Endothelial cell of umbilical vein (primary cell): ENCODE results near the gene GNPDA1. TPM values are rescaled to one million over a fixed set of nuclear protein-coding genes. Genes with fewer than 3 reads are reported as not detected.

Source experiments
- BruUV-seq: library from RNA; stranded (reverse); fragments of 400-500 nt; replicated peaks from 2 replicates; lab custom pipeline; 2021; lab: Mats Ljungman, UMichigan
- CTCF ChIA-PET: fragments of 300-600, 350-600 bp; sonication (Branson Sonifier 250); formaldehyde crosslinking; loops from one replicate; lab custom pipeline; 2021; ENCODE audit warnings: antibody characterized with exemption, inconsistent platforms; lab: Charles Lee
- POLR2A ChIA-PET: fragments of 300-600, 350-600 bp; sonication (Branson Sonifier 250); formaldehyde crosslinking; loops from one replicate; lab custom pipeline; 2021; ENCODE audit warnings: antibody characterized with exemption, inconsistent platforms; lab: Charles Lee
- DNase-seq: peaks from one replicate; pipeline ENCODE4 v3.0.0-alpha.2; 2011; ENCODE audit warnings: low read depth, low spot score
- FAIRE-seq: peaks from 2 replicates; lab custom pipeline; 2011; peaks lifted over from hg19 to GRCh38; lab: Jason Lieb, UNC
- H2AFZ ChIP-seq: 2 replicates; pipeline ENCODE4 v1.6.0; 2012; ENCODE audit warnings: low read depth, low read length, control low read depth, inconsistent platforms
- H3K27ac ChIP-seq: 2 replicates; pipeline ENCODE4 v1.5.1; 2011; ENCODE audit warnings: low read depth, mild to moderate bottlenecking, control low read depth, low read length, moderate library complexity; ENCODE audit not compliant: insufficient read depth
- H3K27me3 ChIP-seq, 2 experiments: 2 replicates each; pipeline versions ENCODE4 v1.6.0 to v1.6.1; 2011; ENCODE audit warnings: low read length in 2 of 2, mixed read lengths in 1 of 2; ENCODE audit not compliant: control insufficient read depth in 2 of 2, insufficient read depth in 2 of 2
- H3K36me3 ChIP-seq, 2 experiments: 2 replicates in 1 of 2; 3 replicates in 1 of 2; pipeline ENCODE4 v1.5.1; 2011; ENCODE audit warnings: low read length in 2 of 2, mild to moderate bottlenecking in 1 of 2, moderate library complexity in 1 of 2; ENCODE audit not compliant: control insufficient read depth in 2 of 2, insufficient read depth in 2 of 2; ENCODE audit errors: extremely low read depth in 1 of 2
- H3K4me1 ChIP-seq: 3 replicates; pipeline ENCODE4 v1.5.1; 2011; ENCODE audit warnings: mild to moderate bottlenecking, low read length; ENCODE audit not compliant: control insufficient read depth, insufficient read depth; ENCODE audit errors: extremely low read depth
- H3K4me2 ChIP-seq: 2 replicates; pipeline ENCODE4 v1.6.1; 2011; ENCODE audit warnings: low read length, control low read depth, mixed read lengths; ENCODE audit not compliant: insufficient read depth
- H3K4me3 ChIP-seq, 3 experiments: fragments of 200-600 bp in 1 of 3; sonication (generic), shearing (Covaris generic) in 1 of 3; replicated peaks in 1 of 3; 2 replicates each; pipeline ENCODE4 v1.5.1; 2011 to 2016; ENCODE audit warnings: control low read depth in 3 of 3, low read length in 3 of 3, mild to moderate bottlenecking in 2 of 3, inconsistent platforms in 1 of 3, low read depth in 1 of 3, moderate library complexity in 1 of 3; ENCODE audit not compliant: insufficient read depth in 1 of 3
- H3K79me2 ChIP-seq: 2 replicates; pipeline ENCODE4 v1.6.0; 2012; ENCODE audit warnings: low read length, inconsistent platforms; ENCODE audit not compliant: control insufficient read depth, insufficient read depth
- H3K9ac ChIP-seq: replicated peaks from 2 replicates; pipeline ENCODE3; 2011; ENCODE audit warnings: low read length, control low read depth; ENCODE audit not compliant: insufficient read depth; ENCODE audit errors: extremely low read depth
- H3K9me1 ChIP-seq: replicated peaks from 3 replicates; pipeline ENCODE4 v1.6.0; 2011; ENCODE audit warnings: mild to moderate bottlenecking, low read length; ENCODE audit not compliant: control insufficient read depth, insufficient read depth; ENCODE audit errors: extremely low read depth
- H3K9me3 ChIP-seq: replicated peaks from 2 replicates; pipeline ENCODE4 v1.5.1; 2012; ENCODE audit warnings: low read length, inconsistent platforms; ENCODE audit not compliant: control insufficient read depth, insufficient read depth
- H4K20me1 ChIP-seq: replicated peaks from 2 replicates; pipeline ENCODE3; 2011; ENCODE audit warnings: mild to moderate bottlenecking, low read length; ENCODE audit not compliant: control insufficient read depth, insufficient read depth; ENCODE audit errors: extremely low read depth
- FOS ChIP-seq: IDR thresholded peaks from 2 replicates; pipeline ENCODE4 v1.6.1; 2011; ENCODE audit warnings: mild to moderate bottlenecking, low read length, moderate library complexity, borderline replicate concordance; ENCODE audit not compliant: insufficient read depth
- GATA2 ChIP-seq: IDR thresholded peaks from 2 replicates; pipeline ENCODE4 v1.7.0; 2011; ENCODE audit warnings: low read depth, mild to moderate bottlenecking, moderate library complexity, mixed read lengths, low read length; ENCODE audit not compliant: insufficient read length, insufficient read depth
- JUN ChIP-seq: IDR thresholded peaks from 2 replicates; pipeline ENCODE4 v1.6.1; 2011; ENCODE audit warnings: borderline replicate concordance, low read depth; ENCODE audit not compliant: insufficient read length, insufficient read depth
- MYC ChIP-seq: IDR thresholded peaks from one replicate; pipeline ENCODE4 v1.6.1; 2011; ENCODE audit warnings: mild to moderate bottlenecking, low read depth, low read length
- POLR2A ChIP-seq: IDR thresholded peaks from 2 replicates; pipeline ENCODE4 v1.6.1; 2012; ENCODE audit warnings: low read depth, mild to moderate bottlenecking, control low read depth, low read length
- POLR2AphosphoS5 ChIP-seq: IDR thresholded peaks from 2 replicates; pipeline ENCODE4 v1.6.1; 2012; ENCODE audit warnings: low read depth, mild to moderate bottlenecking, control low read depth, low read length, moderate library complexity; ENCODE audit not compliant: insufficient read depth
- dilution Hi-C: fragments of 300-500 bp; cut with MboI; formaldehyde crosslinking; loops from one replicate; pipeline ENCODE4 v1.15.0; 2019; ENCODE audit warnings: low sequenced_read_pairs; ENCODE audit not compliant: extremely low pct_ligation_motif_present
- intact Hi-C: fragments of 100-400 bp; cut with micrococcal nuclease; formaldehyde crosslinking; loops from one replicate; pipeline ENCODE4 v1.10.0; 2022
- polyA plus RNA-seq, 4 experiments: library from polyadenylated mRNA; depleted of rRNA in 3 of 4; stranded (reverse) in 3 of 4; unstranded in 1 of 4; fragments of >200 nt; gene quantifications; 2 replicates each; pipeline versions ENCODE4 v1.2.1 to v1.2.3, GENCODE V29; 2011 to 2012; ENCODE audit warnings: missing spikeins in 1 of 4
- total RNA-seq: library from RNA; stranded (reverse); gene quantifications from 2 replicates; pipeline ENCODE4 v1.2.3, GENCODE V29; 2021
- TF ChIP-seq, protein P1 (sequence below), 2 donors: IDR thresholded peaks; 1 replicate in 1 of 2; 2 replicates in 1 of 2; pipeline ENCODE4 v1.5.1; 2011; ENCODE audit warnings: low read length in 2 of 2, mild to moderate bottlenecking in 2 of 2, moderate library complexity in 2 of 2, control low read depth in 1 of 2, inconsistent platforms in 1 of 2, low read depth in 1 of 2; ENCODE audit not compliant: insufficient read depth in 1 of 2; ENCODE audit errors: extremely low read depth in 1 of 2

Gene GNPDA1
- total and polyA plus RNA-seq, 2 donors (not counting 3 experiments of a cell fraction or from before 2014, with no cell fraction given), result 22.5 to 49.3 TPM

DNA sequence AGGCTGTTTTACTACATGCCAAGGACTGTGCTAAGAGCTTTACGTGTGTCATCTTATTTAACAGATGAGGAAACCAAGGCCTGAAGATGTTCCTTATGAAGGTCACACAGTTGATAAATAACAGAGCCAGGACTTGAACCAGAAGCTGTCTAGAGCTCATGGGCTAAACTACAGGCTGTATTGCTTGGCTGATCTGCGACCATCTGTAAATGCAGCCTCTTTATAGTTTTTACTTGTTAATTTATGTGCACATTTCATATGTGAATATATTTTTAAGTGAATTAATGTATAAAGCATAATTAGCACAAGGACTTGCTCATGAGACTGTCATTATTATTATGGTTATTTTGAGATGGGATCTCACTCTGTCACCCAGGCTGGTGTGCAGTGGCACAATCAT lies 19.3 kb upstream of the GNPDA1 start:
- CTCF ChIA-PET, result interaction anchor here (0.7 kb wide), 1 partner anchor 16 kb away, joined by 3 read pairs; no protein-coding TSS in a partner anchor
- BruUV-seq, result no TSS peak
- TF ChIP-seq MYC (no peak), GATA2 (no peak), JUN (no peak), POLR2AphosphoS5 (no peak)
- dilution Hi-C loops (no loop called here), intact Hi-C loops (no loop called here)
- Histone ChIP-seq H3K27ac (no peak overlapping the region), H3K79me2 (no peaks in the 10 kb centered on the region), H4K20me1 (no peaks in the 10 kb centered on the region), H3K9me1 (no peaks in the 10 kb centered on the region), H2AFZ (no peak overlapping the region), H3K36me3 (no peaks in the 10 kb centered on the region), H3K4me3 (no peak overlapping the region), H3K9me3 (no peaks in the 10 kb centered on the region), H3K27me3 (peaks cover 11 to 13% of the 10 kb centered on the region in 2 experiments), H3K9ac (no peak overlapping the region), H3K4me2 (no peak overlapping the region), H3K4me1 (no peaks in the 10 kb centered on the region)
- DNase-seq (no peak), FAIRE-seq (no peak)
- POLR2A ChIA-PET, result no interaction called here

DNA sequence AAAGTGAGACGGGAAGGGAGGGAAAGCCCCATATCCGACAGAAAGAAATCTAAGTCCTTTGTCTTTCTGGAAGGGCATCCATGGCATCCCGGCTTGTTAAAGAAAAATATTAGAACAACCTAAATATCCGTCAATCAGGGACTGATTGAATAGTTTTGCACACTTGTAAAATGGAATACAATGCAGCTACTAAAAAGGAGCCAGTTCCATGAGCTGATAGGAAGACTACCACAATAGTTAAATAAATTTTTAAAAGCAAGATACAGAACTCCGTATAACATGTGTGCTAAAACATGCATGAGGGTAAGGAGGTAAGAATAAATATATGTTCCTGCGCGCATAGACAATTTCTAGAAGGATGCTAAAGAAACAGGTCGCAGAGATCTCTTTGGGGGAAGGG lies 12.8 kb upstream of the GNPDA1 start:
- Histone ChIP-seq H3K27me3 (no peaks in the 10 kb centered on the region), H3K4me1 (peaks cover 8% of the 10 kb centered on the region), H4K20me1 (no peaks in the 10 kb centered on the region), H3K4me2 (peak overlapping the region; percentile 84), H3K9me1 (no peaks in the 10 kb centered on the region), H3K36me3 (no peaks in the 10 kb centered on the region), H3K27ac (no peak overlapping the region), H2AFZ (peak overlapping the region; percentile 94), H3K9me3 (no peaks in the 10 kb centered on the region), H3K9ac (no peak overlapping the region), H3K79me2 (no peaks in the 10 kb centered on the region), H3K4me3 (no peak overlapping the region)
- BruUV-seq, result no TSS peak
- ChIA-PET POLR2A (no interaction called here), CTCF (interaction anchor here (1.5 to 2.2 kb wide), 3 partner anchors 9 to 14 kb away, joined by 6 to 10 read pairs (median 8); no protein-coding TSS in a partner anchor)
- DNase-seq (no peak), FAIRE-seq (no peak)
- dilution Hi-C loops (no loop called here), intact Hi-C loops (loop anchor here (1.0 kb wide), 1 partner anchor 10 kb away; no protein-coding TSS in a partner anchor)
- TF ChIP-seq GATA2, result no peak
- TF ChIP-seq, protein P1, sequence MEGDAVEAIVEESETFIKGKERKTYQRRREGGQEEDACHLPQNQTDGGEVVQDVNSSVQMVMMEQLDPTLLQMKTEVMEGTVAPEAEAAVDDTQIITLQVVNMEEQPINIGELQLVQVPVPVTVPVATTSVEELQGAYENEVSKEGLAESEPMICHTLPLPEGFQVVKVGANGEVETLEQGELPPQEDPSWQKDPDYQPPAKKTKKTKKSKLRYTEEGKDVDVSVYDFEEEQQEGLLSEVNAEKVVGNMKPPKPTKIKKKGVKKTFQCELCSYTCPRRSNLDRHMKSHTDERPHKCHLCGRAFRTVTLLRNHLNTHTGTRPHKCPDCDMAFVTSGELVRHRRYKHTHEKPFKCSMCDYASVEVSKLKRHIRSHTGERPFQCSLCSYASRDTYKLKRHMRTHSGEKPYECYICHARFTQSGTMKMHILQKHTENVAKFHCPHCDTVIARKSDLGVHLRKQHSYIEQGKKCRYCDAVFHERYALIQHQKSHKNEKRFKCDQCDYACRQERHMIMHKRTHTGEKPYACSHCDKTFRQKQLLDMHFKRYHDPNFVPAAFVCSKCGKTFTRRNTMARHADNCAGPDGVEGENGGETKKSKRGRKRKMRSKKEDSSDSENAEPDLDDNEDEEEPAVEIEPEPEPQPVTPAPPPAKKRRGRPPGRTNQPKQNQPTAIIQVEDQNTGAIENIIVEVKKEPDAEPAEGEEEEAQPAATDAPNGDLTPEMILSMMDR (IDR thresholded peaks at IDR 0.05; ENCODE audit: extremely low read depth in 1 of 2, insufficient read depth in 1 of 2, low read depth in 1 of 2, low read length in 2 of 2), result no peak
- no peak for TF ChIP-seq POLR2AphosphoS5
- no peak for TF ChIP-seq FOS
- TF ChIP-seq MYC, result no peak
- no peak for TF ChIP-seq POLR2A
